Spinal cord (tissue), 10 donors: ENCODE results near the gene BIRC5. TPM values are rescaled to one million over a fixed set of nuclear protein-coding genes. Genes with fewer than 3 reads are reported as not detected.
A peak's percentile ranks its signal among the peaks of the same experiment; 100 is the strongest.

Source experiments
- DNase-seq, 6 donors: peaks; one replicate each; pipeline versions ENCODE4 v3.0.0 to v3.0.0-alpha.2; 2013 to 2015; ENCODE audit warnings: low spot score in 6 of 6, low read depth in 4 of 6
- H3K27ac ChIP-seq: one replicate; pipeline ENCODE4 v1.5.1; 2013; ENCODE audit warnings: low read depth, low read length, control low read depth
- H3K27me3 ChIP-seq: one replicate; pipeline ENCODE4 v1.6.1; 2013; ENCODE audit warnings: low read length; ENCODE audit not compliant: control insufficient read depth, insufficient read depth
- H3K36me3 ChIP-seq: one replicate; pipeline ENCODE4 v1.6.1; 2013; ENCODE audit warnings: low read length; ENCODE audit not compliant: control insufficient read depth, insufficient read depth
- H3K4me1 ChIP-seq: one replicate; pipeline ENCODE4 v1.6.1; 2013; ENCODE audit warnings: low read length; ENCODE audit not compliant: control insufficient read depth, insufficient read depth
- H3K4me3 ChIP-seq: one replicate; pipeline ENCODE4 v1.5.1; 2013; ENCODE audit warnings: low read depth, low read length, control low read depth
- H3K9me3 ChIP-seq: one replicate; pipeline ENCODE4 v1.6.1; 2013; ENCODE audit warnings: low read length; ENCODE audit not compliant: control insufficient read depth, insufficient read depth
- WGBS: methylation state at CpG from one replicate; pipeline ENCODE4 v1.1.5; 2013; ENCODE audit warnings: missing lambda C conversion rate; ENCODE audit not compliant: insufficient coverage; 5-methylcytosine and 5-hydroxymethylcytosine counted together
- polyA plus RNA-seq, 2 donors: library from polyadenylated mRNA; unstranded; fragments of 120-200 nt; gene quantifications; one replicate each; pipeline ENCODE4 v1.2.1, GENCODE V29; 2013; ENCODE audit not compliant: insufficient read length in 2 of 2
- total RNA-seq, 2 donors: library from RNA; depleted of rRNA in 1 of 2; stranded (reverse); fragments of 120-200 nt in 1 of 2; fragments of >200 nt in 1 of 2; gene quantifications; one replicate each; pipeline versions ENCODE4 v1.2.3 to v1.2.4, GENCODE V29; 2013 to 2014
- donor health status: healthy.

The BIRC5 gene
- total and polyA plus RNA-seq, 4 donors = 13.2 to 23.0 (median 18.7) TPM

DNA sequence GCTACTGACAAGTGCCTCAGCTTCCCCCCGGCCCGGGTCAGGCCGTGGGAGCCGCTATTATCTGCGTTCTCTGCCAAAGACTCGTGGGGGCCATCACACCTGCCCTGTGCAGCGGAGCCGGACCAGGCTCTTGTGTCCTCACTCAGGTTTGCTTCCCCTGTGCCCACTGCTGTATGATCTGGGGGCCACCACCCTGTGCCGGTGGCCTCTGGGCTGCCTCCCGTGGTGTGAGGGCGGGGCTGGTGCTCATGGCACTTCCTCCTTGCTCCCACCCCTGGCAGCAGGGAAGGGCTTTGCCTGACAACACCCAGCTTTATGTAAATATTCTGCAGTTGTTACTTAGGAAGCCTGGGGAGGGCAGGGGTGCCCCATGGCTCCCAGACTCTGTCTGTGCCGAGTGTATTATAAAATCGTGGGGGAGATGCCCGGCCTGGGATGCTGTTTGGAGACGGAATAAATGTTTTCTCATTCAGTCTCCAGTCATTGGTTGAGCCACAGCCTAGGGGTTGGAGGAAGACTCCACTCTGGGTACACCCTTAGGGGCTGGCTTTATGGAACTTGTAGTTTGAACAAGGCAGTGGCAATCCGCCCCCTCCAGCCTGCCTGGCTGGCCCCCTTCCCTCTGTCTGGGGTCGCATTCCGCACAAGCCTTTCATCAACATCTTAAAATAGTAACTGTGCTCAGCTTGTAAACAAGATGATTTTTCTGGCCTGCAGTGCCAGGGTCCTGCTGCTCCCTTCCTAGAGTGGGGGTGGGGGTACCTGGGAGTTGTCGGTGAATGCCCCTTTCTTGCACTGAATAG lies 41.6 kb upstream of the BIRC5 start:
- Histone ChIP-seq H3K9me3 (no peaks in the 10 kb centered on the region), H3K27me3 (peaks cover 2% of the 10 kb centered on the region), H3K36me3 (peaks cover 53% of the 10 kb centered on the region), H3K4me3 (no peak overlapping the region), H3K27ac (peak overlapping the region; percentile 7), H3K4me1 (peaks cover 68% of the 10 kb centered on the region)
- no peak for DNase-seq
- 51% methylated on average over 16 of the region's 19 CpGs for WGBS

- H3K4me1 ChIP-seq = peaks cover 63% of the 10 kb centered on the region
- 75% methylated on average over 9 of the region's 11 CpGs for WGBS
- H3K4me3 ChIP-seq = no peak overlapping the region
- peaks cover 53% of the 10 kb centered on the region for H3K36me3 ChIP-seq
- DNase-seq = no peak
- no peak overlapping the region for H3K27ac ChIP-seq
- H3K9me3 ChIP-seq = no peaks in the 10 kb centered on the region
- no peaks in the 10 kb centered on the region for H3K27me3 ChIP-seq
Observed at GRCh38 chr17:78173097-78173715, 40.8 kb upstream of the BIRC5 start.

DNA sequence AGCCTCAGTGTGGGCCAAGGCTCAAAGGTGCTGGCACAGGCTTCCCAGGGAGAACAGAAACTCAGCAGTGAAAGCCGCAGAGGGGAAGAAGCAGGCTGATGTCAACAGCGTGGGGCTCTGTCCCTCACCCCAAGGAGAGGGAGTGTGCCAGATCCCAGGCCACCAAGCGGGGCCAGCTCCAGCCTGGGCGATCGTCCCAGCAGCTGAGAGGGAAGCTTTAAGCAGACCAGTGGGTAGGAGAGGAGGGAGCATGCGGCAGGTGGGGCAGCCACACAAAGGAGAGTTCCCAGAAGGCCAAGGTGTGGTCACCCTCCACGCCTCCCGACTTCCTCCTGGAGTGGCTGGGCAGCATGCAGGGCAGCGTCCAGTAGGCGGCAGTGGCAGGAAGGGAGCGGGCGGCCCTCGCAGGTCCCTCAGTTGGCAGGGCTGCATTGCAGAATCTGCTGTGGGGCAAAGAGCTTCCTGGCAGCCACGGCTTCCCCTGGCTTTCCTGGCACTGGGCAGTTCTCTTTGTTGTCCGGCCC lies 39.6 kb upstream of the BIRC5 start:
- Histone ChIP-seq H3K27ac (peak overlapping the region; percentile 0), H3K9me3 (no peaks in the 10 kb centered on the region), H3K4me3 (no peak overlapping the region), H3K4me1 (peaks cover 56% of the 10 kb centered on the region), H3K36me3 (peaks cover 58% of the 10 kb centered on the region), H3K27me3 (no peaks in the 10 kb centered on the region)
- WGBS = 56% methylated on average over 15 of the region's 15 CpGs
- peak in 1 of 6 donors; percentile 56 for DNase-seq

GRCh38 chr17:78174870-78175642 lies 39.0 kb upstream of the BIRC5 start:
- H3K4me1 ChIP-seq = peaks cover 49% of the 10 kb centered on the region
- 79% methylated on average over 25 of the region's 28 CpGs for WGBS
- DNase-seq = peak in 1 of 6 donors; percentile 58
- no peaks in the 10 kb centered on the region for H3K27me3 ChIP-seq
- H3K27ac ChIP-seq = peak overlapping the region; percentile 0
- no peak overlapping the region for H3K4me3 ChIP-seq
- peaks cover 59% of the 10 kb centered on the region for H3K36me3 ChIP-seq
- no peaks in the 10 kb centered on the region for H3K9me3 ChIP-seq

GRCh38 chr17:78175643-78175981 lies 38.4 kb upstream of the BIRC5 start:
- no peak for DNase-seq
- 88% methylated on average over 14 of the region's 14 CpGs for WGBS
- no peak overlapping the region for H3K27ac ChIP-seq
- no peaks in the 10 kb centered on the region for H3K9me3 ChIP-seq
- H3K27me3 ChIP-seq = no peaks in the 10 kb centered on the region
- H3K4me1 ChIP-seq = peaks cover 48% of the 10 kb centered on the region
- H3K36me3 ChIP-seq = peaks cover 57% of the 10 kb centered on the region
- H3K4me3 ChIP-seq = no peak overlapping the region

- peak in 2 of 6 donors; percentile 41 to 64 for DNase-seq
- H3K36me3 ChIP-seq = peaks cover 47% of the 10 kb centered on the region
- H3K9me3 ChIP-seq = no peaks in the 10 kb centered on the region
- H3K27ac ChIP-seq = no peak overlapping the region
- peaks cover 44% of the 10 kb centered on the region for H3K4me1 ChIP-seq
- no peaks in the 10 kb centered on the region for H3K27me3 ChIP-seq
- WGBS = 38% methylated on average over 5 of the region's 14 CpGs
- no peak overlapping the region for H3K4me3 ChIP-seq
Observed at GRCh38 chr17:78176548-78177025, 37.5 kb upstream of the BIRC5 start.

GRCh38 chr17:78179372-78179771 lies 34.7 kb upstream of the BIRC5 start:
- no peak overlapping the region for H3K4me3 ChIP-seq
- peaks cover 29% of the 10 kb centered on the region for H3K36me3 ChIP-seq
- H3K27ac ChIP-seq = no peak overlapping the region
- H3K9me3 ChIP-seq = no peaks in the 10 kb centered on the region
- DNase-seq = no peak
- H3K27me3 ChIP-seq = no peaks in the 10 kb centered on the region
- 94% methylated on average over 14 of the region's 17 CpGs for WGBS
- H3K4me1 ChIP-seq = peaks cover 28% of the 10 kb centered on the region

- Histone ChIP-seq H3K36me3 (peaks cover 21% of the 10 kb centered on the region), H3K27ac (peak overlapping the region; percentile 47), H3K9me3 (no peaks in the 10 kb centered on the region), H3K4me1 (peaks cover 26% of the 10 kb centered on the region), H3K4me3 (no peak overlapping the region), H3K27me3 (no peaks in the 10 kb centered on the region)
- no peak for DNase-seq
- WGBS = 88% methylated on average over 5 of the region's 14 CpGs
Observed at GRCh38 chr17:78180083-78180482, 34.0 kb upstream of the BIRC5 start.

DNA sequence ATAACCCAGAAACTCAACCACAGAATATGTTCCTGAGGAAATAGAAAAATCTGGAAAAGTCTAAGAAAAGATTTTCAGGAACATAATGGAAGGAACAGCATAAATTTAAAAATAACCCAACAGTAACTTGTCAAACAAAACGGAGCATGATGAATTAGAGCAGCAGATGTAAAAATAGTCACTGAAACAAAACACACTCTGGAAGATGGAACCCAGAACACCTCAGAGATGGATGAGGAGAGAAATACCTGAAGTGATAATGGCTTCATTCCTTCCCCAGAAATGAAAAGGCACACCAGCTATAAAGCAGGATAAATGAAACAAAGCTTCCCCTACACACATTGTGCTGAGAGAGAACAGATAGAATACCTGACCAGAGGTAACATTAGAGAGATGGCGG lies 33.5 kb upstream of the BIRC5 start:
- H3K9me3 ChIP-seq = no peaks in the 10 kb centered on the region
- H3K36me3 ChIP-seq = peaks cover 18% of the 10 kb centered on the region
- H3K4me1 ChIP-seq = peaks cover 23% of the 10 kb centered on the region
- peak overlapping the region; percentile 47 for H3K27ac ChIP-seq
- no peaks in the 10 kb centered on the region for H3K27me3 ChIP-seq
- no peak overlapping the region for H3K4me3 ChIP-seq
- 92% methylated on average over 1 of the region's 2 CpGs for WGBS
- DNase-seq = no peak
